SW 1271 (cell line): ENCODE results near the gene DNMBP.

Source experiments
- DNase-seq, 2 experiments: peaks; one replicate each; lab custom pipeline; 2025; lab: John Stamatoyannopoulos, UW

DNMBP gene

GRCh38 chr10:100009793-100010676 lies at the start of gene DNMBP:
Gene DNMBP (minus strand): TSS chr10:100009947. CDS start chr10:99972124, 37,823 bp downstream.
- peak in 1 of 2 experiments; percentile 40 for DNase-seq

- no peak for DNase-seq
Measured at GRCh38 chr10:100057948-100058347, 48.2 kb upstream of the DNMBP start.

- DNase-seq: no peak
Measured at GRCh38 chr10:100053686-100054460, 44.1 kb upstream of the DNMBP start.

GRCh38 chr10:100046021-100046486 lies 36.3 kb upstream of the DNMBP start:
- DNase-seq: peak in 1 of 2 experiments; percentile 58

- DNase-seq: no peak
Measured at GRCh38 chr10:100045592-100045991, 35.8 kb upstream of the DNMBP start.

GRCh38 chr10:100043796-100044195 lies 34.0 kb upstream of the DNMBP start:
- peak in 1 of 2 experiments; percentile 9 for DNase-seq

GRCh38 chr10:100043344-100043743 lies 33.6 kb upstream of the DNMBP start:
- peak in 1 of 2 experiments; percentile 32 for DNase-seq

GRCh38 chr10:100041306-100042002 lies 31.7 kb upstream of the DNMBP start:
- no peak for DNase-seq

GRCh38 chr10:100038561-100039071 lies 28.9 kb upstream of the DNMBP start:
- DNase-seq: no peak

GRCh38 chr10:100037758-100038315 lies 28.1 kb upstream of the DNMBP start:
- DNase-seq: no peak

- DNase-seq: no peak
Measured at GRCh38 chr10:100036850-100037249, 27.1 kb upstream of the DNMBP start.

- no peak for DNase-seq
Measured at GRCh38 chr10:100033766-100034418, 24.1 kb upstream of the DNMBP start.

- DNase-seq: no peak
Measured at GRCh38 chr10:100027416-100027815, 17.7 kb upstream of the DNMBP start.

GRCh38 chr10:100025576-100025975 lies 15.8 kb upstream of the DNMBP start:
- no peak for DNase-seq

GRCh38 chr10:100024748-100025147 lies 15.0 kb upstream of the DNMBP start:
- no peak for DNase-seq

GRCh38 chr10:100022403-100022802 lies 12.7 kb upstream of the DNMBP start:
- DNase-seq: no peak

GRCh38 chr10:100021322-100021721 lies 11.6 kb upstream of the DNMBP start:
- no peak for DNase-seq

- no peak for DNase-seq
Measured at GRCh38 chr10:100020886-100021253, 11.1 kb upstream of the DNMBP start.

- no peak for DNase-seq
Measured at GRCh38 chr10:100020142-100020885, 10.6 kb upstream of the DNMBP start.

- no peak for DNase-seq
Measured at GRCh38 chr10:100019787-100020141, 10.0 kb upstream of the DNMBP start.
